ENCODE results near the gene SEC14L1. TPM values are rescaled to one million over a fixed set of nuclear protein-coding genes. Genes with fewer than 3 reads are reported as not detected.

The SEC14L1 gene
- total RNA-seq, 1 experiment from 2014 or later: 78.6 TPM

DNA sequence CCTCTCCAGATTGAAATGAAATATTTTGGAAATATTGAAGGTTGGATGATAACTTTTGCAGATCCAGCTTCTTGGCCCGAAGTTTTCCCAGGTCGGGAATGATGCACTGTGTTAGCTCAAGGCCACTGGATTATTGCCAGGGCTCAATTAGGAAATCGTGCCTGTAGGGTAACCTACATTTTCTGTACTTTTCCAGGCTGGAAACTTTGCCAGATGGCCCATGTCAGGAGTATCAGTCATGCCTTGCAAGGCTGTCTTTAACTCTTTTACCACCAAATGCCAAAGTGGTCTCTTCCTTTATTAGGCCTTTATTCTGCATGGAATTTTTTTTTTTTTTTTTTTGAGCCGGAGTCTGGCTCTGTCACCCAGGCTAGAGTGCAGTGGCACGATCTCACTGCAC is 8.9 kb upstream of the SEC14L1 start:
- no peaks in the 10 kb centered on the region for H3K9me3 ChIP-seq (ENCODE audit: low read depth, low read length, poor library complexity, severe bottlenecking)
- no peak for TF ChIP-seq EZH2 (IDR thresholded peaks at IDR 0.05; ENCODE audit: borderline replicate concordance, low read depth, low read length, poor library complexity, severe bottlenecking)
- TF ChIP-seq, protein P1, sequence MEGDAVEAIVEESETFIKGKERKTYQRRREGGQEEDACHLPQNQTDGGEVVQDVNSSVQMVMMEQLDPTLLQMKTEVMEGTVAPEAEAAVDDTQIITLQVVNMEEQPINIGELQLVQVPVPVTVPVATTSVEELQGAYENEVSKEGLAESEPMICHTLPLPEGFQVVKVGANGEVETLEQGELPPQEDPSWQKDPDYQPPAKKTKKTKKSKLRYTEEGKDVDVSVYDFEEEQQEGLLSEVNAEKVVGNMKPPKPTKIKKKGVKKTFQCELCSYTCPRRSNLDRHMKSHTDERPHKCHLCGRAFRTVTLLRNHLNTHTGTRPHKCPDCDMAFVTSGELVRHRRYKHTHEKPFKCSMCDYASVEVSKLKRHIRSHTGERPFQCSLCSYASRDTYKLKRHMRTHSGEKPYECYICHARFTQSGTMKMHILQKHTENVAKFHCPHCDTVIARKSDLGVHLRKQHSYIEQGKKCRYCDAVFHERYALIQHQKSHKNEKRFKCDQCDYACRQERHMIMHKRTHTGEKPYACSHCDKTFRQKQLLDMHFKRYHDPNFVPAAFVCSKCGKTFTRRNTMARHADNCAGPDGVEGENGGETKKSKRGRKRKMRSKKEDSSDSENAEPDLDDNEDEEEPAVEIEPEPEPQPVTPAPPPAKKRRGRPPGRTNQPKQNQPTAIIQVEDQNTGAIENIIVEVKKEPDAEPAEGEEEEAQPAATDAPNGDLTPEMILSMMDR (conservative IDR thresholded peaks at IDR 0.05; ENCODE audit: low read depth, low read length): no peak
- DNase-seq (ENCODE audit: low spot score): no peak
- POLR2A ChIA-PET (ENCODE audit: low non-redundant PET): no interaction called here
- BruUV-seq (replicated peaks): no TSS peak
- no peaks in the 10 kb centered on the region for H3K36me3 ChIP-seq (ENCODE audit: insufficient read depth, low read length, poor library complexity, severe bottlenecking)
- no peak overlapping the region for H3K27ac ChIP-seq (ENCODE audit: low read depth, low read length, poor library complexity, severe bottlenecking)
- CTCF ChIA-PET: no interaction called here
- no peaks in the 10 kb centered on the region for H3K4me1 ChIP-seq (ENCODE audit: insufficient read depth, low read length, poor library complexity, severe bottlenecking)
- H3K27me3 ChIP-seq (replicated peaks; ENCODE audit: insufficient read depth, low read depth, low read length, poor library complexity): no peaks in the 10 kb centered on the region
- H3K4me3 ChIP-seq (ENCODE audit: low read depth, low read length, poor library complexity, severe bottlenecking): no peak overlapping the region
- intact Hi-C loops (cut with micrococcal nuclease; ENCODE audit: unreplicated experiment): no loop called here

DNA sequence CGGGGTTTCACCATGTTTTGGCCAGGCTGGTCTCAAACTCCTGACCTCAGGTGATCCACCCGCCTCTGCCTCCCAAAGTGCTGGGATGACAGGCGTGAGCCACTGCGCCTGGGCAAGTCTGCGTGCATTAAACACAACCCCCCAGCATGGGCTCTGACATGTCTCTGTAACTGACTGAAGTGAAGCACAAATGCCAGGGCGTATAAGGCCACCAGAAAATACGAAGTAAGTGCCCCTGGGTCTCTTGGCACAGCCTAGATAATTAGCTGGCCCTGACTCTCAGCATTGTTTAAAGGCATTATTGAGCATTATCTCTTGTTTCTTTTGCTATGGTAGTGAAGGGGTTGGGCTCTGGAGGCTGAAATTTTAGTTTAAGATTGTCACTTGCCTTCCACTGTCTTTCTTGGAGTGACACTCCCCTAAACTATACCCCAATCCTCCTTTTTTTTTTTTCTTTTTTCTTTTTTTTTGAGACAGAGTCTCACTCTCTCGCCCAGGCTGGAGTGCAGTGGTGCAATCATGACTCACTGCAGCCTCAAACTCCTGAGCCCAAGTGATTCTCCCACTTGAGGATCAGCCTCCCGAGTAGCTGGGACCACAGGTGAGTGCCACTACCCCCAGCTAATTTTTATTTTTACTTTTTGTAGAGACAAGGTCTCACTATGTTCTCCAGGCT is 8.2 kb upstream of the SEC14L1 start:
- ChIA-PET POLR2A (ENCODE audit: low non-redundant PET) (no interaction called here), CTCF (no interaction called here)
- Histone ChIP-seq H3K4me1 (ENCODE audit: insufficient read depth, low read length, poor library complexity, severe bottlenecking) (no peaks in the 10 kb centered on the region), H3K4me3 (ENCODE audit: low read depth, low read length, poor library complexity, severe bottlenecking) (no peak overlapping the region), H3K9me3 (ENCODE audit: low read depth, low read length, poor library complexity, severe bottlenecking) (peaks cover 4% of the 10 kb centered on the region), H3K27me3 (replicated peaks; ENCODE audit: insufficient read depth, low read depth, low read length, poor library complexity) (no peaks in the 10 kb centered on the region), H3K36me3 (ENCODE audit: insufficient read depth, low read length, poor library complexity, severe bottlenecking) (no peaks in the 10 kb centered on the region), H3K27ac (ENCODE audit: low read depth, low read length, poor library complexity, severe bottlenecking) (no peak overlapping the region)
- TF ChIP-seq, protein P1 (conservative IDR thresholded peaks at IDR 0.05; ENCODE audit: low read depth, low read length): no peak
- no peak for TF ChIP-seq EZH2 (IDR thresholded peaks at IDR 0.05; ENCODE audit: borderline replicate concordance, low read depth, low read length, poor library complexity, severe bottlenecking)
- no TSS peak for BruUV-seq (replicated peaks)
- no peak for DNase-seq (ENCODE audit: low spot score)
- intact Hi-C loops (cut with micrococcal nuclease; ENCODE audit: unreplicated experiment): no loop called here

DNA sequence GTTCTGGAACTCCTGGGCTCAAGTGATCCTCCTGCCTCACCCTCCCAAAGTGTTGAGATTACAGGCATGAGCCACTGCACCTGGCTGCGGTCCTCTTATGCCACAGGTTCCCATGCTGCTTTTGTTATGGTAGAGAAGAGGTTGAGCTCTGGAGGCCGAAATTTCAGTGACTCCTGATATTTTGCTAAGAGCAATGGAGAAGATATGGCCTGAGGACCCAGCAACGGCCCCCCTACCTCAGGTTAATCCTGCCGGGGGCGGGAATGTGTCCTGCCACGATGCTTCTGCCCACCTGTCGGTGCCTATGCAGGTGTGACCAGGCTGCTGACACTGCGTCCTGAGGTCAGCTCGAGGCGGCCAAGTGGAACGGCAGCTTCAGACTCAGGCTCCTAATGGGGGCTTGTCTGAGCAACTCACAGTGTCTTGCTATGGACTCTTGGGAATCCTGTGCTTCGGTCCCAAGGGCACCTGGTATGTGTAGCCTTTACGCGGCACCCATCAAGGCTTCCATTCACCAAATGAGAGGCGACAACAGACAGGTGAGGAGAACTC is 7.6 kb upstream of the SEC14L1 start:
- no peaks in the 10 kb centered on the region for H3K36me3 ChIP-seq (ENCODE audit: insufficient read depth, low read length, poor library complexity, severe bottlenecking)
- TF ChIP-seq, protein P1 (conservative IDR thresholded peaks at IDR 0.05; ENCODE audit: low read depth, low read length): no peak
- TF ChIP-seq EZH2 (IDR thresholded peaks at IDR 0.05; ENCODE audit: borderline replicate concordance, low read depth, low read length, poor library complexity, severe bottlenecking): no peak
- no TSS peak for BruUV-seq (replicated peaks)
- no peak for DNase-seq (ENCODE audit: low spot score)
- no peaks in the 10 kb centered on the region for H3K4me1 ChIP-seq (ENCODE audit: insufficient read depth, low read length, poor library complexity, severe bottlenecking)
- H3K27ac ChIP-seq (ENCODE audit: low read depth, low read length, poor library complexity, severe bottlenecking): no peak overlapping the region
- peaks cover 4% of the 10 kb centered on the region for H3K9me3 ChIP-seq (ENCODE audit: low read depth, low read length, poor library complexity, severe bottlenecking)
- no peaks in the 10 kb centered on the region for H3K27me3 ChIP-seq (replicated peaks; ENCODE audit: insufficient read depth, low read depth, low read length, poor library complexity)
- CTCF ChIA-PET: no interaction called here
- intact Hi-C loops (cut with micrococcal nuclease; ENCODE audit: unreplicated experiment): no loop called here
- H3K4me3 ChIP-seq (ENCODE audit: low read depth, low read length, poor library complexity, severe bottlenecking): no peak overlapping the region
- POLR2A ChIA-PET (ENCODE audit: low non-redundant PET): no interaction called here

Data from A673 (cell line).